GM18867 (cell line): ENCODE data around the gene LRRC18.

Experiments used
- ATAC-seq: cut with Tn5 transposase; IDR thresholded peaks from one replicate; pipeline ENCODE4 v1.9.1; 2021; ENCODE audit warnings: mild to moderate bottlenecking, moderate library complexity; ENCODE audit not compliant: unreplicated experiment

LRRC18 gene

GRCh38 chr10:48884179-48885045 lies 55.2 kb downstream of the LRRC18 start:
- ATAC-seq: no peak

- ATAC-seq: no peak
These were observed 55.9 kb downstream of the LRRC18 start for GRCh38 chr10:48883701-48884100.

GRCh38 chr10:48882881-48883280 lies 56.8 kb downstream of the LRRC18 start:
- no peak for ATAC-seq

- ATAC-seq: no peak
These were observed 57.7 kb downstream of the LRRC18 start for GRCh38 chr10:48881937-48882336.

GRCh38 chr10:48880016-48880705 lies 59.5 kb downstream of the LRRC18 start:
- ATAC-seq: no peak

GRCh38 chr10:48879451-48879850 lies 60.2 kb downstream of the LRRC18 start:
- ATAC-seq: no peak

GRCh38 chr10:48878091-48878490 lies 61.5 kb downstream of the LRRC18 start:
- ATAC-seq: no peak

- ATAC-seq: no peak
These were observed 67.4 kb downstream of the LRRC18 start for GRCh38 chr10:48872234-48872633.
